Neural crest cell (in vitro differentiated cells): Measurements from ENCODE around the gene ELMO1. TPM values are rescaled to one million over a fixed set of nuclear protein-coding genes. Genes with fewer than 3 reads are reported as not detected.

ENCODE experiments used
- DNase-seq: peaks from one replicate; pipeline ENCODE4 v3.0.0; 2021; ENCODE audit warnings: low read depth, mixed read lengths, low spot score
- H3K27ac Mint-ChIP-seq: one replicate; pipeline ENCODE4 v1.8.0; 2021; ENCODE audit warnings: mild to moderate bottlenecking, mixed read lengths; ENCODE audit not compliant: unreplicated experiment
- H3K27me3 Mint-ChIP-seq: 2 replicates; pipeline ENCODE4 v1.8.0; 2021; ENCODE audit warnings: low read depth, mild to moderate bottlenecking, mixed read lengths
- H3K36me3 Mint-ChIP-seq: 2 replicates; pipeline ENCODE4 v1.8.0; 2021; ENCODE audit warnings: low read depth, mild to moderate bottlenecking, mixed read lengths
- H3K4me1 Mint-ChIP-seq: 2 replicates; pipeline ENCODE4 v1.8.0; 2021; ENCODE audit warnings: mixed read lengths
- H3K4me3 Mint-ChIP-seq: one replicate; pipeline ENCODE4 v1.8.0; 2021; ENCODE audit warnings: mild to moderate bottlenecking, mixed read lengths
- H3K9me3 Mint-ChIP-seq: 2 replicates; pipeline ENCODE4 v1.8.0; 2021; ENCODE audit warnings: mixed read lengths
- CTCF ChIP-seq: fragments of 200-600 bp; sonication (generic); conservative IDR thresholded peaks from 2 replicates; pipeline ENCODE4 v1.5.0; 2021; ENCODE audit warnings: antibody characterized with exemption, mild to moderate bottlenecking
- total RNA-seq: library from RNA; stranded (reverse); gene quantifications from 2 replicates; pipeline ENCODE4 v1.2.1, GENCODE V29; 2021

The ELMO1 gene
- total RNA-seq, 1 donor from 2014 or later, result 7.4 TPM

GRCh38 chr7:36896418-36896817 is 552.2 kb downstream of the ELMO1 start:
- Mint-ChIP-seq H3K27ac (no peak overlapping the region), H3K9me3 (peaks cover 4% of the 10 kb centered on the region), H3K36me3 (no peaks in the 10 kb centered on the region), H3K4me3 (no peak overlapping the region), H3K4me1 (no peaks in the 10 kb centered on the region), H3K27me3 (no peaks in the 10 kb centered on the region)
- DNase-seq, result no peak
- TF ChIP-seq CTCF, result no peak

- no peaks in the 10 kb centered on the region for H3K27me3 Mint-ChIP-seq
- H3K9me3 Mint-ChIP-seq, result peaks cover 2% of the 10 kb centered on the region
- H3K27ac Mint-ChIP-seq, result no peak overlapping the region
- H3K36me3 Mint-ChIP-seq, result no peaks in the 10 kb centered on the region
- no peak for DNase-seq
- no peaks in the 10 kb centered on the region for H3K4me1 Mint-ChIP-seq
- no peak overlapping the region for H3K4me3 Mint-ChIP-seq
- no peak for TF ChIP-seq CTCF
Measured at GRCh38 chr7:36895192-36895591, 553.5 kb downstream of the ELMO1 start.

GRCh38 chr7:36894190-36894589 is 554.5 kb downstream of the ELMO1 start:
- H3K4me3 Mint-ChIP-seq, result no peak overlapping the region
- peaks cover 2% of the 10 kb centered on the region for H3K9me3 Mint-ChIP-seq
- H3K4me1 Mint-ChIP-seq, result no peaks in the 10 kb centered on the region

GRCh38 chr7:36889182-36889581 is 559.5 kb downstream of the ELMO1 start:
- no peaks in the 10 kb centered on the region for H3K9me3 Mint-ChIP-seq
- no peaks in the 10 kb centered on the region for H3K27me3 Mint-ChIP-seq
- no peaks in the 10 kb centered on the region for H3K4me1 Mint-ChIP-seq
- no peak overlapping the region for H3K4me3 Mint-ChIP-seq
- no peak for DNase-seq
- no peaks in the 10 kb centered on the region for H3K36me3 Mint-ChIP-seq
- H3K27ac Mint-ChIP-seq, result no peak overlapping the region
- TF ChIP-seq CTCF, result no peak

More at GRCh38 chr7:36894190-36894589, 554.5 kb downstream of the ELMO1 start:
- Mint-ChIP-seq H3K27ac (no peak overlapping the region), H3K36me3 (no peaks in the 10 kb centered on the region), H3K27me3 (no peaks in the 10 kb centered on the region)
- no peak for DNase-seq
- TF ChIP-seq CTCF, result no peak

- no peak overlapping the region for H3K4me3 Mint-ChIP-seq
- H3K27me3 Mint-ChIP-seq, result no peaks in the 10 kb centered on the region
- no peak for DNase-seq
- H3K4me1 Mint-ChIP-seq, result no peaks in the 10 kb centered on the region
- H3K27ac Mint-ChIP-seq, result no peak overlapping the region
- no peaks in the 10 kb centered on the region for H3K9me3 Mint-ChIP-seq
- TF ChIP-seq CTCF, result no peak
- H3K36me3 Mint-ChIP-seq, result no peaks in the 10 kb centered on the region
Measured at GRCh38 chr7:36887969-36888368, 560.7 kb downstream of the ELMO1 start.

GRCh38 chr7:36887233-36887632 is 561.4 kb downstream of the ELMO1 start:
- no peak overlapping the region for H3K4me3 Mint-ChIP-seq
- H3K4me1 Mint-ChIP-seq, result no peaks in the 10 kb centered on the region
- no peak overlapping the region for H3K27ac Mint-ChIP-seq
- H3K9me3 Mint-ChIP-seq, result no peaks in the 10 kb centered on the region
- DNase-seq, result no peak
- no peaks in the 10 kb centered on the region for H3K27me3 Mint-ChIP-seq
- H3K36me3 Mint-ChIP-seq, result no peaks in the 10 kb centered on the region
- no peak for TF ChIP-seq CTCF
